Breast epithelium (tissue), 3 donors: ENCODE results near the gene DEFB132.

Experiments used
- CTCF ChIP-seq, 3 donors: fragments of 450-650 bp; IDR thresholded peaks; one replicate each; pipeline ENCODE4 v1.5.1; 2016 to 2017; ENCODE audit warnings: antibody characterized with exemption in 3 of 3, mild to moderate bottlenecking in 3 of 3, moderate library complexity in 3 of 3
- POLR2A ChIP-seq: fragments of 450-650 bp; IDR thresholded peaks from one replicate; pipeline ENCODE4 v1.6.1; 2016; ENCODE audit warnings: antibody characterized with exemption, mild to moderate bottlenecking, moderate library complexity
- POLR2AphosphoS5 ChIP-seq, 3 donors: sonication (generic); formaldehyde crosslinking; IDR thresholded peaks; one replicate each; pipeline ENCODE4 v1.6.1; 2017; ENCODE audit warnings: antibody characterized with exemption in 3 of 3

GRCh38 chr20:276620-277495 lies 19.3 kb downstream of the DEFB132 start:
- TF ChIP-seq CTCF (IDR thresholded peaks at IDR 0.05) (no peak), POLR2AphosphoS5 (IDR thresholded peaks at IDR 0.05) (no peak), POLR2A (no peak)
